Measurements from ENCODE around the gene PPP1CA.

Gene PPP1CA

GRCh38 chr11:67401495-67402191 lies at the start of gene PPP1CA:
Gene PPP1CA, minus strand, starts transcription at chr11:67401858. Its CDS starts 76 bp downstream, at chr11:67401782.
- peak; percentile 82 for ATAC-seq (ENCODE audit: low read depth)

GRCh38 chr11:67450796-67451657 lies 49.4 kb upstream of the PPP1CA start:
- no peak for ATAC-seq (ENCODE audit: low read depth)
- Histone ChIP-seq H3K4me1 (ENCODE audit: insufficient read depth, poor library complexity, severe bottlenecking) (no peaks in the 10 kb centered on the region), H3K36me3 (ENCODE audit: low read depth) (no peaks in the 10 kb centered on the region), H3K4me3 (ENCODE audit: severe bottlenecking) (no peak overlapping the region), H3K9me3 (ENCODE audit: severe bottlenecking) (no peaks in the 10 kb centered on the region), H3K27ac (ENCODE audit: poor library complexity, severe bottlenecking) (no peak overlapping the region), H3K27me3 (ENCODE audit: insufficient read depth, poor library complexity, severe bottlenecking) (no peaks in the 10 kb centered on the region)
- no peak for TF ChIP-seq CTCF (IDR thresholded peaks at IDR 0.05; ENCODE audit: poor library complexity, severe bottlenecking)
- DNase-seq (ENCODE audit: low spot score) = no peak

More at GRCh38 chr11:67401495-67402191, at the start of gene PPP1CA:
- Histone ChIP-seq H3K9me3 (ENCODE audit: severe bottlenecking) (no peaks in the 10 kb centered on the region), H3K27ac (ENCODE audit: poor library complexity, severe bottlenecking) (peak within 1 kb of the TSS; percentile 80), H3K4me3 (ENCODE audit: severe bottlenecking) (peak within 1 kb of the TSS; percentile 78), H3K36me3 (ENCODE audit: low read depth) (peaks cover 37% of the 10 kb centered on the region), H3K4me1 (ENCODE audit: insufficient read depth, poor library complexity, severe bottlenecking) (no peaks in the 10 kb centered on the region), H3K27me3 (ENCODE audit: insufficient read depth, poor library complexity, severe bottlenecking) (no peaks in the 10 kb centered on the region)
- TF ChIP-seq CTCF (IDR thresholded peaks at IDR 0.05; ENCODE audit: poor library complexity, severe bottlenecking) = peak; percentile 88
- peak; percentile 86 for DNase-seq (ENCODE audit: low spot score)

- no peaks in the 10 kb centered on the region for H3K27me3 ChIP-seq (ENCODE audit: insufficient read depth, poor library complexity, severe bottlenecking)
- no peak overlapping the region for H3K27ac ChIP-seq (ENCODE audit: poor library complexity, severe bottlenecking)
- H3K4me3 ChIP-seq (ENCODE audit: severe bottlenecking) = no peak overlapping the region
- DNase-seq (ENCODE audit: low spot score) (no peak), ATAC-seq (ENCODE audit: low read depth) (no peak)
- no peaks in the 10 kb centered on the region for H3K4me1 ChIP-seq (ENCODE audit: insufficient read depth, poor library complexity, severe bottlenecking)
- no peaks in the 10 kb centered on the region for H3K9me3 ChIP-seq (ENCODE audit: severe bottlenecking)
- H3K36me3 ChIP-seq (ENCODE audit: low read depth) = no peaks in the 10 kb centered on the region
- no peak for TF ChIP-seq CTCF (IDR thresholded peaks at IDR 0.05; ENCODE audit: poor library complexity, severe bottlenecking)
Observed at GRCh38 chr11:67449116-67449844, 47.6 kb upstream of the PPP1CA start.

GRCh38 chr11:67448220-67448609 lies 46.6 kb upstream of the PPP1CA start:
- Histone ChIP-seq H3K9me3 (ENCODE audit: severe bottlenecking) (no peaks in the 10 kb centered on the region), H3K4me1 (ENCODE audit: insufficient read depth, poor library complexity, severe bottlenecking) (no peaks in the 10 kb centered on the region)
- no peak for ATAC-seq (ENCODE audit: low read depth)

More at GRCh38 chr11:67448220-67448609, 46.6 kb upstream of the PPP1CA start:
- DNase-seq (ENCODE audit: low spot score) = no peak
- no peak for TF ChIP-seq CTCF (IDR thresholded peaks at IDR 0.05; ENCODE audit: poor library complexity, severe bottlenecking)
- Histone ChIP-seq H3K4me3 (ENCODE audit: severe bottlenecking) (no peak overlapping the region), H3K27ac (ENCODE audit: poor library complexity, severe bottlenecking) (no peak overlapping the region), H3K27me3 (ENCODE audit: insufficient read depth, poor library complexity, severe bottlenecking) (no peaks in the 10 kb centered on the region), H3K36me3 (ENCODE audit: low read depth) (no peaks in the 10 kb centered on the region)

All from RWPE2 (cell line).